SK-N-SH (cell line): ENCODE results near the gene TMOD3.

Experiments
- CHD2 ChIP-seq: fragments of 150-350 bp; IDR thresholded peaks from 2 replicates; pipeline ENCODE4 v1.6.1; 2018; ENCODE audit warnings: low read length; ENCODE audit not compliant: partially characterized antibody
- CTCF ChIP-seq: fragments of 200-600 bp; sonication (generic); IDR thresholded peaks from 2 replicates; pipeline ENCODE4 v1.6.1; 2017; ENCODE audit warnings: antibody characterized with exemption, mild to moderate bottlenecking, moderate library complexity
- ELF1 ChIP-seq: IDR thresholded peaks from 2 replicates; pipeline ENCODE4 v1.4.0; 2012
- EP300 ChIP-seq, 2 experiments: IDR thresholded peaks; 2 replicates each; pipeline versions ENCODE4 v1.4.0 to v1.6.1; 2012; ENCODE audit warnings: borderline replicate concordance in 1 of 2, low read depth in 1 of 2, low read length in 1 of 2
- GABPA ChIP-seq: IDR thresholded peaks from 2 replicates; pipeline ENCODE4 v1.4.0; 2012; ENCODE audit warnings: low read depth, mild to moderate bottlenecking
- JUND ChIP-seq: IDR thresholded peaks from 2 replicates; pipeline ENCODE4 v1.4.0; 2012
- MAX ChIP-seq: IDR thresholded peaks from 2 replicates; pipeline ENCODE4 v1.4.0; 2012; ENCODE audit warnings: low read depth
- POLR2AphosphoS5 ChIP-seq: IDR thresholded peaks from 2 replicates; pipeline ENCODE4 v1.6.1; 2012; ENCODE audit warnings: low read depth, low read length
- RAD21 ChIP-seq: IDR thresholded peaks from 2 replicates; pipeline ENCODE4 v1.6.1; 2012; ENCODE audit warnings: mild to moderate bottlenecking, low read length
- RFX5 ChIP-seq: IDR thresholded peaks from 2 replicates; pipeline ENCODE4 v1.6.1; 2012; ENCODE audit warnings: mild to moderate bottlenecking, improper control_type of control experiment, low read length
- TCF12 ChIP-seq: IDR thresholded peaks from 2 replicates; pipeline ENCODE4 v1.4.0; 2012
- YY1 ChIP-seq: IDR thresholded peaks from 2 replicates; pipeline ENCODE4 v1.4.0; 2012; ENCODE audit warnings: low read depth, mild to moderate bottlenecking
- TF ChIP-seq, protein P1 (sequence below): IDR thresholded peaks from 2 replicates; pipeline ENCODE4 v1.6.1; 2012; ENCODE audit warnings: mild to moderate bottlenecking, low read depth, low read length, moderate library complexity
- TF ChIP-seq, protein P2 (sequence below): IDR thresholded peaks from 2 replicates; pipeline ENCODE4 v1.4.0; 2012; ENCODE audit warnings: low read depth, borderline replicate concordance

DNA sequence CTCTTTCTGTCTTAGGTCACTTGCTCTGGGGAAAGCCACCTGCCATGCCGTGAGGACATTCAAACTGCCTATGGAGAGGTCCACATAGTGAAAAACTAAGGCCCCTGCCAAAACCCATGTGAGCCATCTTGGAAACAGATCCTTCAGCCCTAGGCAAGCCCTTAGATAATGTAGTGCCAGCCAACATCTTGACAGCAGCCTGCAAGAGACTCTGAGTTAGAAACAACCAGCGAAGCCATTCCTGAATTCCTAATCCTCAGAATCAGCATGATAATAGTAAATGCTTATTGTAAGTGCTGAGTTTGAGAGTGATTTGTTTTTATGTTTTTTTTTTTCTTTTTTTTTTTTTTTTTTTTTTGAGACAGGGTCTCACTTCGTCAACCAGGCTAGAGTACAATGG is 101.6 kb downstream of the TMOD3 start:
- TF ChIP-seq POLR2AphosphoS5 (no peak), CTCF (no peak), TCF12 (no peak), RAD21 (no peak), MAX (no peak), JUND (no peak), EP300 (IDR thresholded peaks at IDR 0.05; ENCODE audit: borderline replicate concordance in 1 of 2, low read depth in 1 of 2, low read length in 1 of 2) (no peak), GABPA (no peak), ELF1 (no peak), YY1 (no peak), CHD2 (no peak), RFX5 (no peak)
- TF ChIP-seq, protein P1, sequence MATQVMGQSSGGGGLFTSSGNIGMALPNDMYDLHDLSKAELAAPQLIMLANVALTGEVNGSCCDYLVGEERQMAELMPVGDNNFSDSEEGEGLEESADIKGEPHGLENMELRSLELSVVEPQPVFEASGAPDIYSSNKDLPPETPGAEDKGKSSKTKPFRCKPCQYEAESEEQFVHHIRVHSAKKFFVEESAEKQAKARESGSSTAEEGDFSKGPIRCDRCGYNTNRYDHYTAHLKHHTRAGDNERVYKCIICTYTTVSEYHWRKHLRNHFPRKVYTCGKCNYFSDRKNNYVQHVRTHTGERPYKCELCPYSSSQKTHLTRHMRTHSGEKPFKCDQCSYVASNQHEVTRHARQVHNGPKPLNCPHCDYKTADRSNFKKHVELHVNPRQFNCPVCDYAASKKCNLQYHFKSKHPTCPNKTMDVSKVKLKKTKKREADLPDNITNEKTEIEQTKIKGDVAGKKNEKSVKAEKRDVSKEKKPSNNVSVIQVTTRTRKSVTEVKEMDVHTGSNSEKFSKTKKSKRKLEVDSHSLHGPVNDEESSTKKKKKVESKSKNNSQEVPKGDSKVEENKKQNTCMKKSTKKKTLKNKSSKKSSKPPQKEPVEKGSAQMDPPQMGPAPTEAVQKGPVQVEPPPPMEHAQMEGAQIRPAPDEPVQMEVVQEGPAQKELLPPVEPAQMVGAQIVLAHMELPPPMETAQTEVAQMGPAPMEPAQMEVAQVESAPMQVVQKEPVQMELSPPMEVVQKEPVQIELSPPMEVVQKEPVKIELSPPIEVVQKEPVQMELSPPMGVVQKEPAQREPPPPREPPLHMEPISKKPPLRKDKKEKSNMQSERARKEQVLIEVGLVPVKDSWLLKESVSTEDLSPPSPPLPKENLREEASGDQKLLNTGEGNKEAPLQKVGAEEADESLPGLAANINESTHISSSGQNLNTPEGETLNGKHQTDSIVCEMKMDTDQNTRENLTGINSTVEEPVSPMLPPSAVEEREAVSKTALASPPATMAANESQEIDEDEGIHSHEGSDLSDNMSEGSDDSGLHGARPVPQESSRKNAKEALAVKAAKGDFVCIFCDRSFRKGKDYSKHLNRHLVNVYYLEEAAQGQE, result no peak
- TF ChIP-seq, protein P2, sequence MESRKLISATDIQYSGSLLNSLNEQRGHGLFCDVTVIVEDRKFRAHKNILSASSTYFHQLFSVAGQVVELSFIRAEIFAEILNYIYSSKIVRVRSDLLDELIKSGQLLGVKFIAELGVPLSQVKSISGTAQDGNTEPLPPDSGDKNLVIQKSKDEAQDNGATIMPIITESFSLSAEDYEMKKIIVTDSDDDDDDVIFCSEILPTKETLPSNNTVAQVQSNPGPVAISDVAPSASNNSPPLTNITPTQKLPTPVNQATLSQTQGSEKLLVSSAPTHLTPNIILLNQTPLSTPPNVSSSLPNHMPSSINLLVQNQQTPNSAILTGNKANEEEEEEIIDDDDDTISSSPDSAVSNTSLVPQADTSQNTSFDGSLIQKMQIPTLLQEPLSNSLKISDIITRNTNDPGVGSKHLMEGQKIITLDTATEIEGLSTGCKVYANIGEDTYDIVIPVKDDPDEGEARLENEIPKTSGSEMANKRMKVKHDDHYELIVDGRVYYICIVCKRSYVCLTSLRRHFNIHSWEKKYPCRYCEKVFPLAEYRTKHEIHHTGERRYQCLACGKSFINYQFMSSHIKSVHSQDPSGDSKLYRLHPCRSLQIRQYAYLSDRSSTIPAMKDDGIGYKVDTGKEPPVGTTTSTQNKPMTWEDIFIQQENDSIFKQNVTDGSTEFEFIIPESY, result no peak
